ENCODE measurements around the gene CNBD2.

DNA sequence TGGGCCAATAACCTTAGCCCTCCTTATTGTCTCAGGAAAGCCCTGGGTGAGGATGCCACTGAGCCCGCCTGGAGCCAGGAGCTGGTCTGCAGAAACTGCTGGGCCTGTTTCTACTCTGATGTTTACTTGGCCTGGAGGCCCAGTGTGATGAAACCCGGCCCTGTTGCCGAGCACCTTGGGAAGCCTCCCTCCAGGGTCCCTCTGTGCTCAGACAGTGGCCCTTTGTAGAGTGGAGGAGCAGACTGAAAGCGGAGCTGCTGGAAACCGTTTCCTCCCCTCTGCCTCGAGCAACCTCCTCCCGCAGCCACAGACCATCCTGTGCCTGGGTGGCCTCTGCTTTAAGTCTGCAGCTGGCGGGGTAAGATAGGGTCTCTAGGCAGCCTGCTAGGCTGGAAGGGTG lies 102.1 kb downstream of the CNBD2 start:
- TF ChIP-seq CTCF (IDR thresholded peaks at IDR 0.05) (no peak), POLR2A (IDR thresholded peaks at IDR 0.05) (no peak)
